ENCODE measurements around the gene ARHGAP4. TPM values are rescaled to one million over a fixed set of nuclear protein-coding genes. Genes with fewer than 3 reads are reported as not detected.
A peak's percentile ranks its signal among the peaks of the same experiment; 100 is the strongest.

The ARHGAP4 gene
- total and polyA plus RNA-seq, 2 of the 4 experiments (the other 2 are of a cell fraction) = 0.18 to 0.72 TPM

GRCh38 chrX:153927672-153927921, 1.5 kb upstream of the ARHGAP4 start (continued):
- no peak for TF ChIP-seq NFE2L2 (IDR thresholded peaks at IDR 0.05; ENCODE audit: low read depth, low read length)
- TF ChIP-seq SMC3 (IDR thresholded peaks at IDR 0.05; ENCODE audit: low read depth, low read length) = no peak
- TF ChIP-seq FOS (IDR thresholded peaks at IDR 0.05; ENCODE audit: low read depth, low read length) = no peak
- no peak for TF ChIP-seq BHLHE40 (IDR thresholded peaks at IDR 0.05; ENCODE audit: low read depth, low read length)
- TF ChIP-seq CHD1 (IDR thresholded peaks at IDR 0.05; ENCODE audit: low read depth, low read length) = no peak
- no peak for TF ChIP-seq MXI1 (IDR thresholded peaks at IDR 0.05; ENCODE audit: borderline replicate concordance, low read depth, low read length)

GRCh38 chrX:153926858-153927671, 1.0 kb upstream of the ARHGAP4 start:
- no peak overlapping the region; the same call in 2 of the 3 replicates for H2BK15ac ChIP-seq (ENCODE audit: low read depth, low read length)
- ATAC-seq (ENCODE audit: low read depth) (no peak), DNase-seq (peak; percentile 10)
- H3K14ac ChIP-seq (replicated peaks; ENCODE audit: low read depth, low read length) = peak overlapping the region; percentile 74
- H3K4me2 ChIP-seq (ENCODE audit: low read depth, low read length) = peak overlapping the region; percentile 88
- peaks cover 5% of the 10 kb centered on the region for H4K20me1 ChIP-seq (ENCODE audit: insufficient read depth, low read length)
- H3K4me1 ChIP-seq (ENCODE audit: control insufficient read depth, insufficient read depth, low read length) = peaks cover 2% of the 10 kb centered on the region
- 60% methylated on average over 4 of the region's 31 CpGs; no CpG with 5 or more reads in 1 of the 2 experiments for WGBS, 2 experiments (ENCODE audit: extremely low coverage in 2 of 2, insufficient read length in 1 of 2)
- H3K4me3 ChIP-seq (ENCODE audit: insufficient read depth, low read depth, low read length) = peak overlapping the region; percentile 82
- H3K27ac ChIP-seq (ENCODE audit: insufficient read depth, low read length) = peak overlapping the region; percentile 97
- peaks cover 0 to 7% of the 10 kb centered on the region in 2 experiments; a peak in 2 of 4 replicates for H3K79me1 ChIP-seq (ENCODE audit: low read depth in 1 of 2, low read length in 2 of 2)
- no peak overlapping the region for H2BK20ac ChIP-seq (ENCODE audit: low read depth, low read length)
- ChIA-PET POLR2A (ENCODE audit: unreplicated experiment) (no interaction called here), CTCF (no interaction called here)
- peak overlapping the region; percentile 63 for H3K56ac ChIP-seq (ENCODE audit: extremely low read depth, insufficient read depth, low read length)
- peaks cover 19% of the 10 kb centered on the region for H3K36me3 ChIP-seq (ENCODE audit: control insufficient read depth, insufficient read depth, low read length)
- H2AK5ac ChIP-seq (ENCODE audit: low read depth, low read length) = peak overlapping the region; percentile 94
- in situ Hi-C loops (cut with MboI; ENCODE audit: low sequenced_read_pairs) = no loop called here
- H3K4ac ChIP-seq (ENCODE audit: low read depth, low read length) = peak overlapping the region; percentile 95
- dilution Hi-C loops (cut with HindIII; ENCODE audit: low sequenced_read_pairs, unreplicated experiment) = no loop called here
- peak overlapping the region; percentile 90 for H2AFZ ChIP-seq (replicated peaks; ENCODE audit: low read length, poor library complexity)
- peak overlapping the region; percentile 79; the same call in 1 of the 2 replicates for H3K23ac ChIP-seq (ENCODE audit: low read depth, low read length)
- TF ChIP-seq POLR2A (IDR thresholded peaks at IDR 0.05; ENCODE audit: low read depth, low read length) (peak; percentile 27; the same call in 1 of the 2 replicates), BHLHE40 (IDR thresholded peaks at IDR 0.05; ENCODE audit: low read depth, low read length) (no peak)
- H3K27me3 ChIP-seq (ENCODE audit: control insufficient read depth, insufficient read depth, low read length) = no peaks in the 10 kb centered on the region; the same call in 1 of the 2 replicates
- H2BK5ac ChIP-seq (ENCODE audit: low read depth, low read length, poor library complexity, severe bottlenecking) = peak overlapping the region; percentile 90
- no peak overlapping the region for H2BK120ac ChIP-seq (ENCODE audit: low read depth, low read length)
- no peaks in the 10 kb centered on the region; the same call in 1 of the 2 replicates for H3K9me1 ChIP-seq (ENCODE audit: insufficient read depth, low read length)
- H3K9ac ChIP-seq (ENCODE audit: low read depth, low read length) = peak overlapping the region; percentile 94
- H2AK9ac ChIP-seq (replicated peaks; ENCODE audit: low read depth, low read length, poor library complexity) = peak overlapping the region; percentile 97
- intact Hi-C loops (cut with micrococcal nuclease) = loop anchor here (5.0 kb wide), 1 partner anchor 135 kb away; the partner anchor contains the start of genes IDH3G and SSR4
- H3K9me3 ChIP-seq (ENCODE audit: control insufficient read depth, insufficient read depth, low read length) = no peaks in the 10 kb centered on the region
- H4K8ac ChIP-seq (ENCODE audit: low read depth in 2 of 2, low read length in 2 of 2) = peak overlapping the region; percentile 67 to 97
- peak overlapping the region; percentile 82 for H4K5ac ChIP-seq (ENCODE audit: low read depth, low read length)
- no peak overlapping the region; the same call in 1 of the 2 replicates for H3K18ac ChIP-seq (ENCODE audit: low read depth, low read length)
- peak overlapping the region; percentile 73 for H4K91ac ChIP-seq (ENCODE audit: insufficient read depth, low read depth, low read length)
- no TSS peak for BruUV-seq (replicated peaks)

All from IMR-90 (cell line).